ENCODE data around the gene NOTCH3.

- TF ChIP-seq CTCF (conservative IDR thresholded peaks at IDR 0.05; ENCODE audit: low read depth, low read length) (no peak), EZH2phosphoT487 (IDR thresholded peaks at IDR 0.05; ENCODE audit: borderline replicate concordance, low read length) (no peak), EZH2 (IDR thresholded peaks at IDR 0.05; ENCODE audit: low read length, unreplicated experiment) (no peak)
Measured at GRCh38 chr19:15238639-15239155, 37.9 kb upstream of the NOTCH3 start.

All from PC-3 (cell line).